H1 (cell line): ENCODE results near the gene NMRK1.

Experiments
- CTBP2 ChIP-seq: IDR thresholded peaks from 2 replicates; pipeline ENCODE4 v1.7.0; 2011; ENCODE audit warnings: borderline replicate concordance, mild to moderate bottlenecking, moderate library complexity, mixed read lengths, low read length; ENCODE audit not compliant: insufficient read depth, insufficient read length
- RXRA ChIP-seq: IDR thresholded peaks from 2 replicates; pipeline ENCODE4 v1.6.1; 2011; ENCODE audit warnings: low read depth, mild to moderate bottlenecking, low read length, moderate library complexity; ENCODE audit not compliant: insufficient read depth

GRCh38 chr9:75036793-75037192 lies 51.2 kb downstream of the NMRK1 start:
- TF ChIP-seq RXRA, result no peak
- no peak for TF ChIP-seq CTBP2
